A673 (cell line): ENCODE measurements around the gene LIM2. TPM values are rescaled to one million over a fixed set of nuclear protein-coding genes. Genes with fewer than 3 reads are reported as not detected.

ENCODE experiments used
- BruUV-seq: library from RNA; stranded (reverse); fragments of 400-500 nt; replicated peaks from 2 replicates; lab custom pipeline; 2021; lab: Mats Ljungman, UMichigan
- CTCF ChIA-PET: fragments of 300-600 bp; sonication (Branson Sonifier 250); formaldehyde crosslinking; loops from one replicate; lab custom pipeline; 2022; ENCODE audit warnings: antibody characterized with exemption; lab: Charles Lee
- POLR2A ChIA-PET: fragments of 300-600 bp; sonication (Branson Sonifier 250); formaldehyde crosslinking; loops from one replicate; lab custom pipeline; 2022; ENCODE audit warnings: antibody characterized with exemption; ENCODE audit not compliant: low non-redundant PET; lab: Charles Lee
- DNase-seq: peaks from one replicate; pipeline ENCODE4 v3.0.0-alpha.2; 2015; ENCODE audit warnings: low spot score
- H3K27ac ChIP-seq: fragments of 200-600 bp; sonication (generic); 2 replicates; pipeline ENCODE4 v1.5.1; 2016; ENCODE audit warnings: mixed run types, low read depth, mild to moderate bottlenecking, mixed read lengths, antibody characterized with exemption, low read length; ENCODE audit not compliant: poor library complexity, severe bottlenecking
- H3K27me3 ChIP-seq: fragments of 200-600 bp; sonication (generic); replicated peaks from 2 replicates; pipeline ENCODE4 v1.6.1; 2017; ENCODE audit warnings: mixed run types, low read depth, mild to moderate bottlenecking, mixed read lengths, antibody characterized with exemption, low read length; ENCODE audit not compliant: insufficient read depth, poor library complexity
- H3K36me3 ChIP-seq: fragments of 200-600 bp; sonication (generic); 2 replicates; pipeline ENCODE4 v1.6.1; 2016; ENCODE audit warnings: mixed run types, mild to moderate bottlenecking, mixed read lengths, antibody characterized with exemption, low read length; ENCODE audit not compliant: insufficient read depth, poor library complexity, severe bottlenecking
- H3K4me1 ChIP-seq: fragments of 200-600 bp; sonication (generic); 2 replicates; pipeline ENCODE4 v1.6.1; 2017; ENCODE audit warnings: mixed run types, mild to moderate bottlenecking, mixed read lengths, antibody characterized with exemption, low read length; ENCODE audit not compliant: insufficient read depth, poor library complexity, severe bottlenecking
- H3K4me3 ChIP-seq: fragments of 200-600 bp; sonication (generic); 2 replicates; pipeline ENCODE4 v1.5.1; 2016; ENCODE audit warnings: low read depth, mixed run types, mild to moderate bottlenecking, mixed read lengths, low read length; ENCODE audit not compliant: poor library complexity, severe bottlenecking
- H3K9me3 ChIP-seq: fragments of 200-600 bp; sonication (generic); 2 replicates; pipeline ENCODE4 v1.6.1; 2016; ENCODE audit warnings: mixed run types, low read depth, mild to moderate bottlenecking, mixed read lengths, antibody characterized with exemption, low read length; ENCODE audit not compliant: poor library complexity, severe bottlenecking
- EZH2 ChIP-seq: fragments of 200-600 bp; sonication (generic); IDR thresholded peaks from 2 replicates; pipeline ENCODE4 v1.6.1; 2017; ENCODE audit warnings: borderline replicate concordance, low read depth, mild to moderate bottlenecking, mixed read lengths, antibody characterized with exemption, low read length; ENCODE audit not compliant: poor library complexity, severe bottlenecking
- intact Hi-C: fragments of 100-400 bp; cut with micrococcal nuclease; formaldehyde crosslinking; loops from one replicate; pipeline ENCODE4 v1.10.0; 2022; ENCODE audit not compliant: unreplicated experiment
- total RNA-seq: library from RNA; stranded (reverse); gene quantifications from 2 replicates; pipeline ENCODE4 v1.2.3, GENCODE V29; 2021
- TF ChIP-seq, protein P1 (sequence below): fragments of 300-800, 200-600 bp; sonication (generic); conservative IDR thresholded peaks from 2 replicates; pipeline ENCODE4 v1.5.1; 2017; ENCODE audit warnings: low read depth, mild to moderate bottlenecking, antibody characterized with exemption, low read length, moderate library complexity, mixed read lengths

The LIM2 gene
- total RNA-seq, 1 experiment from 2014 or later: not detected

DNA sequence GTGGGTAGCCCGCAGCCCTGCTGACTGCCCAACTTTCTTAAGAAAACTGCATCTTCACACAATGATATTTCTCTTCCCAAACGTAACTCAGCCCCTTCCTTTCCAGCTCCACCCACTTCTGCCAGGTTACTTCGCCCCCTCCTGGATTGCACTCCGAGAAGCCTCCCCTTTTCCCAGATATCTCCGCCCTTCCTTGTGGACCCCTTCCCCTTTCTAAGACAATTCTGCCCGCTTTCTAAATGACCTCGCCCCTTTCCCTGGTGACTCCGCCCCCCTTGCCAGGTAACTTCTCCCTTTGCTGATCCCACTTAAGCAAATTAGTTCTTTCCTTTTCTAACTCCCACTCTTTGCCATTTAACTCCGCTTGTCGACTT is 48.5 kb downstream of the LIM2 start:
- POLR2A ChIA-PET: interaction anchor here (0.5 to 0.6 kb wide), 2 partner anchors 28 to 547 kb away, joined by 6 to 17 read pairs; no protein-coding TSS in a partner anchor
- CTCF ChIA-PET: interaction anchor here (0.6 to 1.4 kb wide), 4 partner anchors 12 to 322 kb away, joined by 3 to 6 read pairs (median 4); no protein-coding TSS in a partner anchor
- Histone ChIP-seq H3K27ac (no peak overlapping the region), H3K9me3 (no peaks in the 10 kb centered on the region), H3K4me1 (peaks cover 8% of the 10 kb centered on the region), H3K36me3 (no peaks in the 10 kb centered on the region), H3K4me3 (peak overlapping the region; percentile 61), H3K27me3 (no peaks in the 10 kb centered on the region)
- intact Hi-C loops: loop anchor here (2.0 to 10.0 kb wide), 3 partner anchors 28 to 326 kb away; partner anchors contain the start of gene ETFB
- no TSS peak for BruUV-seq
- DNase-seq: no peak
- TF ChIP-seq EZH2: no peak
- TF ChIP-seq, protein P1, sequence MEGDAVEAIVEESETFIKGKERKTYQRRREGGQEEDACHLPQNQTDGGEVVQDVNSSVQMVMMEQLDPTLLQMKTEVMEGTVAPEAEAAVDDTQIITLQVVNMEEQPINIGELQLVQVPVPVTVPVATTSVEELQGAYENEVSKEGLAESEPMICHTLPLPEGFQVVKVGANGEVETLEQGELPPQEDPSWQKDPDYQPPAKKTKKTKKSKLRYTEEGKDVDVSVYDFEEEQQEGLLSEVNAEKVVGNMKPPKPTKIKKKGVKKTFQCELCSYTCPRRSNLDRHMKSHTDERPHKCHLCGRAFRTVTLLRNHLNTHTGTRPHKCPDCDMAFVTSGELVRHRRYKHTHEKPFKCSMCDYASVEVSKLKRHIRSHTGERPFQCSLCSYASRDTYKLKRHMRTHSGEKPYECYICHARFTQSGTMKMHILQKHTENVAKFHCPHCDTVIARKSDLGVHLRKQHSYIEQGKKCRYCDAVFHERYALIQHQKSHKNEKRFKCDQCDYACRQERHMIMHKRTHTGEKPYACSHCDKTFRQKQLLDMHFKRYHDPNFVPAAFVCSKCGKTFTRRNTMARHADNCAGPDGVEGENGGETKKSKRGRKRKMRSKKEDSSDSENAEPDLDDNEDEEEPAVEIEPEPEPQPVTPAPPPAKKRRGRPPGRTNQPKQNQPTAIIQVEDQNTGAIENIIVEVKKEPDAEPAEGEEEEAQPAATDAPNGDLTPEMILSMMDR: no peak

DNA sequence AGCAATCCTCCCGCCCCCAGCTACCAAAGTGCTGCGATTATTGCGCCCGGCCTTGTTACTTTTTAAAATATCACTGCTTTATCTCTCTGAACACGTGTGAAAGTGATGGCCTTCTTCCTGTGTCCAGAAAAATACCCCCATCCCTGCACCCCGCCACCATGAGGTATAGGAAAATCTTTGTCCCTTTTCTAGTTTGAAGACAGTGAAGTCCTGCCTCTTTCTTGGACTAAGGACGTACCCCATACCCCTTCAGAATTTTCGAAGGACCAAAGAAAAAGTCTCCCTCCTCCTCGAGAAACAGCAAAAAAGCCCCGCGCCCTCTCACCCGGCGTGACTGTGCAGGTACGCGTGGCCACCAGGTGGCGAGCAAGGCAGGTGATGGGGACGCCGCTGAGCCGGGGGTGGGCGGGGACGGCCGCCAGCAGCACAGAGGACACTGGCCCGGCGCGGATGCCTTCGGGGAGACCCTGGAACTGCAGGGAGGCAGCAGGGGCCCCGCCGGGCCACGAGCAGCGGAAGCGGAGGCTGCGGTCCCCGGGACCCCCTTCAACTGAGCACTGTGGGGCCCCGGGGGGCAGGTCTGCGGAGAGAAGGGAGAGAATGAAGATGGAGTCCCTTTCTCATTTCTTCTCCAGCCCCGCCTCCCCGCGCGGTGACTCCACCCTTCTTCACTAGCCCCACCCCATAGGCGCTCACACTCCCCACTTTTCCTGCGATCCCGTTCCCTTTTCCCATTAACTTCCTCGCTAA is 49.0 kb downstream of the LIM2 start:
- Histone ChIP-seq H3K4me3 (peak overlapping the region; percentile 61), H3K4me1 (peaks cover 8% of the 10 kb centered on the region), H3K27me3 (no peaks in the 10 kb centered on the region), H3K36me3 (no peaks in the 10 kb centered on the region), H3K27ac (peak overlapping the region; percentile 24), H3K9me3 (no peaks in the 10 kb centered on the region)
- BruUV-seq: no TSS peak
- no peak for TF ChIP-seq EZH2
- TF ChIP-seq, protein P1: peak; percentile 89
- ChIA-PET CTCF (interaction anchor here (1.1 to 1.2 kb wide), 2 partner anchors 29 to 55 kb away, joined by 3 to 6 read pairs; no protein-coding TSS in a partner anchor), POLR2A (no interaction called here)
- DNase-seq: peak; percentile 86
- intact Hi-C loops: loop anchor here (2.0 to 10.0 kb wide), 3 partner anchors 28 to 326 kb away; partner anchors contain the start of gene ETFB

DNA sequence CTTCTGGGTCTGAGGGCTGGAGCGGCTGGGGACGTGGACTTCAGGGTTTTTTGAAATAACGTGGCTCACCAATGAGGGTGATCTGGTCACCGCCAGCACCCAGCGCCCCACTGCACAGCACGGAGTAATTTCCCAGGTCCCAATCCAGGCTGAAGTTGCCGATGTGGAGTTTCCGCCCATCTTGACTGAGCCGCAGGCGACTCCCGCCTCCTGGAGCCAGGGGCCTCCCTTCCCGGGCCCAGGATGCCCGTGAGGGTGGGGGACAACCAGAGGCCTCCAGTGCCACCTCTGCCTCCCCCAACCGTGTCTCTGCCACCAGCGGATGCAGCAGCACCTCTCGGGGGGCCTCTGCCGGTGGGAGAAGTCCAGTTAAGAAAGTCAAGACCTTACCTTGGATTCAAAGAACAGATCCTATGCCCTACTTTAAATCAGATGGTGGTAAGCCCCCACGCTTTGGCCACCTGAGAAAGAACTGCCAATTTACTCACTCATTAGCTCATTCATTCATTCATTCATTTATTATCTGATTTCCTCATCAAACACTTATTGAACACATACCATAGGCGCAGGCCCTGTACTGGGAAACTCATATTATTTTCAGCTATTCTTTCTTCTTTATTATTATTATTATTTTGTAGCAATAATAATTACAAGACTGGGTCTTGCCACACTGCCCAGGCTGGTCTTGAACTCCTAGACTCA is 49.8 kb downstream of the LIM2 start:
- ChIA-PET POLR2A (no interaction called here), CTCF (interaction anchor here (0.7 kb wide), 1 partner anchor 323 kb away, joined by 3 read pairs; no protein-coding TSS in a partner anchor)
- Histone ChIP-seq H3K27me3 (no peaks in the 10 kb centered on the region), H3K36me3 (no peaks in the 10 kb centered on the region), H3K4me3 (no peak overlapping the region), H3K27ac (no peak overlapping the region), H3K9me3 (no peaks in the 10 kb centered on the region), H3K4me1 (peaks cover 8% of the 10 kb centered on the region)
- TF ChIP-seq, protein P1: no peak
- no peak for TF ChIP-seq EZH2
- intact Hi-C loops: loop anchor here (2.0 to 10.0 kb wide), 3 partner anchors 29 to 327 kb away; partner anchors contain the start of gene ETFB
- no peak for DNase-seq
- BruUV-seq: no TSS peak
